ENCODE data around the gene KCTD19.
"Not testable (repeated sequence)": the region's sequence is repeated elsewhere in the genome, so short reads cannot be mapped to it uniquely, and the experiment has no call there.

Gene KCTD19

GRCh38 chr16:67357561-67357960 lies 31.0 kb upstream of the KCTD19 start:
- DNase-seq (ENCODE audit: low spot score) = no peak
- no peak for TF ChIP-seq CTCF (IDR thresholded peaks at IDR 0.05; ENCODE audit: borderline replicate concordance, control extremely low read depth, extremely low read depth, insufficient read depth, missing control alignments)
- in situ Hi-C loops (cut with MboI; ENCODE audit: low sequenced_read_pairs, unreplicated experiment) = no loop called here

- no peak for DNase-seq (ENCODE audit: low spot score)
- no peak for TF ChIP-seq CTCF (IDR thresholded peaks at IDR 0.05; ENCODE audit: borderline replicate concordance, control extremely low read depth, extremely low read depth, insufficient read depth, missing control alignments)
- in situ Hi-C loops (cut with MboI; ENCODE audit: low sequenced_read_pairs, unreplicated experiment) = no loop called here
Observed at GRCh38 chr16:67356396-67356795, 29.9 kb upstream of the KCTD19 start.

GRCh38 chr16:67352463-67352862 lies 25.9 kb upstream of the KCTD19 start:
- DNase-seq (ENCODE audit: low spot score); in situ Hi-C loops (cut with MboI; ENCODE audit: low sequenced_read_pairs, unreplicated experiment): not testable (repeated sequence)

GRCh38 chr16:67350324-67350723 lies 23.8 kb upstream of the KCTD19 start:
- in situ Hi-C loops (cut with MboI; ENCODE audit: low sequenced_read_pairs, unreplicated experiment) = no loop called here
- DNase-seq (ENCODE audit: low spot score) = no peak
- no peak for TF ChIP-seq CTCF (IDR thresholded peaks at IDR 0.05; ENCODE audit: borderline replicate concordance, control extremely low read depth, extremely low read depth, insufficient read depth, missing control alignments)

GRCh38 chr16:67349172-67349571 lies 22.6 kb upstream of the KCTD19 start:
- no peak for DNase-seq (ENCODE audit: low spot score)

GRCh38 chr16:67346341-67346740 lies 19.8 kb upstream of the KCTD19 start:
- in situ Hi-C loops (cut with MboI; ENCODE audit: low sequenced_read_pairs, unreplicated experiment) = no loop called here
- TF ChIP-seq CTCF (IDR thresholded peaks at IDR 0.05; ENCODE audit: borderline replicate concordance, control extremely low read depth, extremely low read depth, insufficient read depth, missing control alignments) = no peak
- no peak for DNase-seq (ENCODE audit: low spot score)

More at GRCh38 chr16:67349172-67349571, 22.6 kb upstream of the KCTD19 start:
- no peak for TF ChIP-seq CTCF (IDR thresholded peaks at IDR 0.05; ENCODE audit: borderline replicate concordance, control extremely low read depth, extremely low read depth, insufficient read depth, missing control alignments)
- in situ Hi-C loops (cut with MboI; ENCODE audit: low sequenced_read_pairs, unreplicated experiment) = no loop called here

GRCh38 chr16:67345401-67345800 lies 18.9 kb upstream of the KCTD19 start:
- no peak for DNase-seq (ENCODE audit: low spot score)
- TF ChIP-seq CTCF (IDR thresholded peaks at IDR 0.05; ENCODE audit: borderline replicate concordance, control extremely low read depth, extremely low read depth, insufficient read depth, missing control alignments) = no peak
- in situ Hi-C loops (cut with MboI; ENCODE audit: low sequenced_read_pairs, unreplicated experiment) = no loop called here

Data from GM13976 (cell line).